Measurements from ENCODE around the gene CACNA2D2.

DNA sequence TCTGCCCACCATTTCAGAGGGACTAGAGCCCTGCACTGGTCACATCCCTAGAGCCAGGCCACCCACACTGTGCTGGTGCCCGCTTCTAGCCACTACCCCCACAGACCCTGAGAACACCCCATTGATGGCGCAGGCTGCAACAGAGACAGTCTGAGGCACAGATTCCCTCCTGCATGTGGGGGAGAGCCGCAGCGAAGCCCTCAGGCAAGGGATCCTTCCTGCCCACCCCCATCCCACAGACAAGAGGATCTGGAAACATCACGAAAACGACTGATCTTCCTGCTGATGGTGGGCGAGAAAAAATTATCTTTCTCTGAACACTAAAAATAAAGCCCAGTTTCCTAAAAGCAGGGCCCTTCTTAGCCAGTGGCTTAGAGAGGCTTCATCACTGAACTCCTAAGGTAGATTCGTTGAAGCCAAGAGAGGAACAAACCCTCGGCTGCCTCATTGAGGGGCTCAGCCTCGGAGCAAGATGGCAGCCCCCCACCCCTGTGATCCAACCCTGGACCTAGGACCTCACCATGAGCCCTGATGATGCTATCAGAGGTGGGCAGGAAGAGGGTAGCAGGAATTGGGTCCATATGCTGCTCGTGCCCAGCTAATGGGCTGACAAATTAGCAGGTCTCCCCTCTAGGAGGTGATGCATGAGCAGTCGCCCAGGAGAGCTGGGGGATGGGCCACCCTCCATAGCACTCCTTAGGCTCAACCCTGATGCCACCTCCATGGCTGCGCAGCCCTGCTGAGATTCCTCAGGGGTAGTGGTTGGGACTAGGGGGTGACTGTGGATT, 54.5 kb downstream of the CACNA2D2 start:
- TF ChIP-seq, protein P1, sequence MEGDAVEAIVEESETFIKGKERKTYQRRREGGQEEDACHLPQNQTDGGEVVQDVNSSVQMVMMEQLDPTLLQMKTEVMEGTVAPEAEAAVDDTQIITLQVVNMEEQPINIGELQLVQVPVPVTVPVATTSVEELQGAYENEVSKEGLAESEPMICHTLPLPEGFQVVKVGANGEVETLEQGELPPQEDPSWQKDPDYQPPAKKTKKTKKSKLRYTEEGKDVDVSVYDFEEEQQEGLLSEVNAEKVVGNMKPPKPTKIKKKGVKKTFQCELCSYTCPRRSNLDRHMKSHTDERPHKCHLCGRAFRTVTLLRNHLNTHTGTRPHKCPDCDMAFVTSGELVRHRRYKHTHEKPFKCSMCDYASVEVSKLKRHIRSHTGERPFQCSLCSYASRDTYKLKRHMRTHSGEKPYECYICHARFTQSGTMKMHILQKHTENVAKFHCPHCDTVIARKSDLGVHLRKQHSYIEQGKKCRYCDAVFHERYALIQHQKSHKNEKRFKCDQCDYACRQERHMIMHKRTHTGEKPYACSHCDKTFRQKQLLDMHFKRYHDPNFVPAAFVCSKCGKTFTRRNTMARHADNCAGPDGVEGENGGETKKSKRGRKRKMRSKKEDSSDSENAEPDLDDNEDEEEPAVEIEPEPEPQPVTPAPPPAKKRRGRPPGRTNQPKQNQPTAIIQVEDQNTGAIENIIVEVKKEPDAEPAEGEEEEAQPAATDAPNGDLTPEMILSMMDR (conservative IDR thresholded peaks at IDR 0.05 in 1 of 2, IDR thresholded peaks at IDR 0.05 in 1 of 2; ENCODE audit: extremely low read depth in 1 of 2, insufficient read depth in 1 of 2, low read depth in 1 of 2, low read length in 2 of 2): no peak
- TF ChIP-seq EZH2 (IDR thresholded peaks at IDR 0.05; ENCODE audit: borderline replicate concordance, low read length): no peak

Measured in mammary epithelial cell (primary cell).